NOMO-1 treated with dmso at 0.1 percent for 144 hours (cell line): ENCODE measurements around the gene MESP2.
A peak's percentile ranks its signal among the peaks of the same experiment; 100 is the strongest.

Experiments
- DNase-seq: peaks from one replicate; lab custom pipeline; 2025; ENCODE audit not compliant: unreplicated experiment; lab: John Stamatoyannopoulos, UW

Gene MESP2

GRCh38 chr15:89812847-89813320 lies 36.8 kb downstream of the MESP2 start:
- DNase-seq = no peak

GRCh38 chr15:89813381-89814111 lies 37.4 kb downstream of the MESP2 start:
- no peak for DNase-seq

DNA sequence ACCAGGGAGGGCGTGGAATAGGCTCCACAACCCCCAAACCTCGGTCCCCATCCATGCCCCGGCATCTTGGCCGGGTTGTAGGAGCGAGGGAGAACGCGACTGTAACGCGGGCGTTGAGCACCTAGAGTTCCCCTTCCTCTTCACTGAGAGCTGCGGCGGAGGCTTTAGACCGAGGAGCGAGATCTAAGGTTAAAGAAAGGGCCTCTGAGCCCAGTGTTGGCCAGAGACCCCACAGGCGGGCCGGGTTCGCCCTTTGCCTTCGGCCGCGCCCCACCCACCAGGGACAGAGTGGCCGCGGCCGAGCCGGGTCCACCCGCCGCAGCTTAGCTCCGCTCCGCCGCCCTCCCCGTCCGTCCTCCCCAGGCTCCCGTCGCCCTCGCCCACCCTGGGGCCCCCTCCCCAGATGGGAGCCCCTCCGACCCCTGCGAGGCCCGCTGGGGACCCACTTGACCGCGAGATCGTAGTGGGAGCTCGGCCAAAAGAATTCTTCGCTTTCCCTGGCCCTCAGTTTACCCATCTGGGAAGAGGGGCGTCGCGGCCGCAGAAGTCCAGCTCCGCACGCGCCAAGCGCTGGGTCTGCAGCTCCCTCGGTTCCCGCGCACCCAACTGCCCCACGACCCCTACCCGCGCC lies 38.1 kb downstream of the MESP2 start:
- DNase-seq = peak; percentile 36

DNA sequence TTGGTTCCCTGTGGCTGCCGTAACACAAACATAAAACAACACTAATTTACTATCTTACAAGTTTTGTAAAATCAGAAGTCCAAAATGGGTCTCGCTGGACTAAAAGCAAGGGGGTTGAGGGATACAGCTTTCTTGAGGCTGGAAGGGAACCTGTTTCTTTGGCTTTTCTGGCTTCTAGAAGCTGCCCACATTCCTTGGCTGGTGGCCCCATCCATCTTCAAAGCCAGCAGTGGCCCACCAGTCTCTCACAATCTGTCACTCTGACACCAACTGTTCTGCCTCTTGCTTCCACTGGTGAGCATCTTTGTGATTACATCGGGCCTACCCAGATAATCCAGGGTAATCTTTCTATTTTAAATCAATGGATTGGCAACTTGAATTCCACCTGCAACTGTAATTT lies 39.6 kb downstream of the MESP2 start:
- no peak for DNase-seq

DNA sequence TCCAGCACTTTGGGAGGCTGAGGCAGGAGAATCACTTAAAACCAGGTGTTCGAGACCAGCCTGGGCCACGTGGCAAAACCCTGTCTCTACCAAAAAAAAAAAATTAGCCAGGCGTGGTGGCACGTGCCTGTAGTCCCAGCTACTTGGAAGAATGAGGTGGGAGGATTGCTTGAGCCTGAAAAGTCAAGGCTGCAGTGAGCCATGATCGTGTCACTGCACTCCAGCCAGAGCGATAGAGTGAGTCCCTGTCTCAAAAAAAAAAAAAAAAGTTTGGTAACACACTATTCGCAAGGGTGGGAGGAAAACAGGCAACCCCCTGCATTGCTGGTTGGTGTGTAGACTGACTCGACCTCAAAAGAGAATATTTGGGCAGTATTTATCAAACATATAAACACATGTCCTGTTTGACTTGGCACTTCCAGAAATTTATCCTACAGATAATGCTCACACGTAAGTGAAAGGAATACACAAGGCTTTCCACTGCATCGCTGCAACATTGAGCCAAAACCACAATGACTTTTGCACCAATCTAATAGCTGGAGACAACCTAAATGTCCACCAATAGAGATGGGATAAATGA lies 41.7 kb downstream of the MESP2 start:
- DNase-seq = no peak

DNA sequence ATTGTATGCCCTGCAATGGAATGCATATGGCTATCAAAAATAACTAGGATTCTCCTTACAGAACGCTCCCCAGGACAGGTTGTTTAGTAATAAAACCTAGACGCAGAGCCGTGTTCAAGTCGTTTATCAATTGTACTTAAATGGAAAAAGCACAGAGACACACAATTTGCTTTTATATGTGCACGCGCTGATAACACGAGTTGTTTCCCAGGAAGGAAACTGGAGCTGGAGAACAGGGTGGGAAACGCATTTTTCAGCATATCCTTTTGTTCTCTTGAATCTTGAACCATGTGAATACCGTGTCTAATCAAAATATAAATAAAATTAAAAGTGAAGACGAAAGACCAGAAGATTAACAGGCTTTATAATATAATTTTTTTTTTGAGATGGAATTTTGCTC lies 42.2 kb downstream of the MESP2 start:
- no peak for DNase-seq

DNA sequence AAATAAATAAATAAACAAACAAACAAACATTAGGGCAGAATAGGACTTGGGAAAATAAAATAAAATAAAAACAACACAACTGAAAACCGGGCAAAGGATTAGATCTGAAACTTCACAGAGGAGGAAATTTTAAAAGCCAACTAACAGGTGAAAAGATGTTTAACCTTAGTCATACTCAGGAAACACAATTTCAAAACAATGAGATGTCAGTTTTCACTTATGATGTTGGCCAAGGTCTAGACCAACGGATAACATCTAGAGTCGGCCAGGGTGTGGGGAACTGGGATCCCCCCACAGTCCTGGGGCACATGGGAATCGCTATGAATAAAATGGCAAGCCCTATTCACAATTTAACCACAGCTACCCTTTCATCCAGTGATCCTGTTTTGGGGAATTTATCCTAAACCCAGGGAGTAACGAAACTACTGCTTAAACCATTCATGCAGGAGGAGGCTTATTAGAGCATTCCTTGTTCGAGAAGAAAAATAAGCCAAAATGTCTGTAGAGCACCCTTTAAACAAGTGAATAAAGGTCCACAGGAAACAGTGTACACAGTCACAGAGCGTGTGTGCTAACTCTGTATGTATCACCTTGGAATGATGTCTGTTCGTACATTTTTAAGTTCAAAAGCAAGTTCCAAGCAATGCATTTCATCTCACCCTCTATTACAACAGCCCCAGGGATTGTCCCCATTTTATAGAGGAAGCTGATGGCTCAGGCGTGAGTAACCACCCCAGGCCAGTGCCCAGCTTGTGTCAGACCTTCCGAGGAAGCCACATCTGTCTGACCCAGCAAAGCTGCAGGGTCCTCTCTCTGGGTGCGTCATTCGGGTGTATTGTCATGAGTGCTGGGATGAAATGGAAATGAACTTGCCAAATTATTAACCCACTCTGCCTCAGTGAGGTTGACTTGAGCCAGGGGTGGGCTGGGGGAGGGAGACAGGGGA lies 44.8 kb downstream of the MESP2 start:
- DNase-seq = no peak

- DNase-seq = no peak
These were observed 45.9 kb downstream of the MESP2 start for GRCh38 chr15:89822026-89822425.

GRCh38 chr15:89822611-89822950 lies 46.4 kb downstream of the MESP2 start:
- DNase-seq = no peak

DNA sequence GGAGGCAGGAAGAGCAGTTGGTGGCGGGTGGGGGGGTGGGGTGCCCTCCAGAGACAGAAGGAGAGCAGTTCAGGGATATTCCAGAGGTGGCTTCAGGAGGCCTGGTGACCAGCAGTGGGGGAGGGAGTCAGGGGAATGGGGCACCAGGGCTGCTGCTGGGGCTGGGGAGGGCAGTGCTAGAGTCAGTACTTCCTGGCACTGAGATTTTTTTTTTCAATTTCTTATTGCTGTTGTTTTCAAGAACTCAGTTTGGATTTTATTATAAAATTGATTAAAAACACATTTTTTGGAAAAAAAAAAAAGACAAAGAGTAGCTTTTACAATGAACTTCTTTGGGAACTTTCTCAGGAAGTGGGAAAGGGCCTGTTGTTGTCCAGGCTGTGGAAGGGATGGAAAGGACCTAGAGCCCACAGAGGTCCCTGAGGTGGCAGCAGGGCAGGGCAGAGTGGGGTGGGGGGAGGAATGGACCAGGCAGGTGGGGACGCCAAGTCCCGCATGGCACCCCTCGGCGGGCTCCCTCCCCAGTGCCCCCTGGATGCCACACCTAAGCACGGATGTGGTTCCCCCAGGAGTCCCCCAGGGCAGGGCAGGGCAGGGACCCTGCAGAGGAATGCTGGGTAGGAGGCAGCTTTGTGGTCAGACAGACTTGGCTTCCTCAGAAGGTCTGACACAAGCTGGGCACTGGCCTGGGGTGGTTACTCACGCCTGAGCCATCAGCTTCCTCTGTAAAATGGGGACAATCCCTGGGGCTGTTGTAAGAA lies 47.0 kb downstream of the MESP2 start:
- no peak for DNase-seq

- no peak for DNase-seq
These were observed 47.9 kb downstream of the MESP2 start for GRCh38 chr15:89823836-89824606.

- DNase-seq = no peak
These were observed 48.4 kb downstream of the MESP2 start for GRCh38 chr15:89824607-89824867.

- DNase-seq = peak; percentile 74
These were observed 49.3 kb downstream of the MESP2 start for GRCh38 chr15:89825271-89825940.

DNA sequence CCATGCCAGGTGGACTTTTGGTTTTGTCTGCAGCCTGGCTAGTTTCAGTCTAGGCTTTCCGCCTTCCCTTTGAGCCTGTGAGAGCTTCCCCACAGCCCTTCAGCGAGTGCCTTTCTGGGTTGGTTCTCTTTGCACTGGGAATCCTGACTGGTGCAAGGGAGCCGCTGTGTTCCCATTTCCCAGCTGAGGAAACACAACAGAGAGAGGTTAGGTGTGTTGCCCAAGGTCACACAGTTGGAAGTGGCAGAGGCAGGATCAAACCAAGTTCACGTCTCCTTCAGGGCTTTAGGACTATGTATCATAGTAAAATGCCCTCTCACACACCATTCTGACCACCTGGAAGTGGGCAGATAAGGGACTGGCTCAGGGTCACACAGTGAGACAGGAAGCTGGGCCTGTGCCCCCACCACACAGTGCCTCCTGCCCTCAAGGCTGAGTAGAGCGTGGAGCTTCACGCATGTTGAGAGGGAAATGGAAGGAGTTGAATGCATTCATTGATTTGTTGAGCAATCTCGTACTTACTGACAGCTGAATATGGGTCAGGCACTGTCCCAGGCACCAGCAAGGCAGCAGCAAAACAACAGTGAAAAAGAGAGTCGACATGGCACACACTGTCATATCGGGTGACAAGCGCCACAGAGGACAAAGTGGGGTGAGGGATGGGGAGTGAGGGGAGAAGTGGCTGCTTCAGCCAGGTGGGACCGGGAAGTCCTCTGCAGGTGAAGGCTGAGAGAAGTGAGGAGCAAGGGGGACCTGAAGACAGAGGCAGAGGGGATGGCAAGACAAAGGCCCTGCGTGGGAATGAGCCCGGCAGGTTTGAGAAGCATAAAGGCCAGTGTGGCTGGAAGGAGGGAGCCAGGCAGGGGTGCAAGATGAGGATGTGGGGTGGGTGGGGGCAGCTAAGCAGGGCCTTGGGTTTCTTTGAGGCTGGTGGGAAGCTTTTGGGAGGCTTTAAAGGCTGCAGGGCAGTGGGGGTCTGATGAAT lies 50.8 kb downstream of the MESP2 start:
- DNase-seq = no peak

- no peak for DNase-seq
These were observed 51.7 kb downstream of the MESP2 start for GRCh38 chr15:89827829-89828228.
